T-helper 2 cell (primary cell): ENCODE data around the gene GRK5.
A peak's percentile ranks its signal among the peaks of the same experiment; 100 is the strongest.
"Not testable (repeated sequence)": the region's sequence is repeated elsewhere in the genome, so short reads cannot be mapped to it uniquely, and the experiment has no call there.

Source experiments
- DNase-seq, 5 experiments: peaks; one replicate each; pipeline versions ENCODE4 v3.0.0 to v3.0.0-alpha.2; 2012 to 2022

Gene GRK5

DNA sequence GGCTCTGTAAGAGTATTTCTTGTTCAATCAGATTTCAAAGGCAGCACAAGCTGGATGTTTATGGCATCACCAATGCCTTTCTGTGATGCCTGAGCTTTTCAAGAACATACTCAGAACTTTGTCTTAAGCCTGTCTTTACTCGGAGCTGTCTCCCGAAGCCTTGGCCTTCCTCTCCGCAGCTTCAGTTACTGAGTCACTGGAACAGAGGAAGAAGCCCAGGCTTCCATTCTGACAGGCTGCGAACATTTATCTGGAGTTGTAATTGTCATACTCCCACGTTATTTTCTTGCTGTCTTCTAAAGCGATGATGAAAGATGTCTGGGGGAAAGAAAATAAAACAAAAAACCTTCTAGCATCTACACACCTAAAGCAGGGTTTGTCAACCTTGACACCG is 43.9 kb downstream of the GRK5 start:
- no peak for DNase-seq

DNA sequence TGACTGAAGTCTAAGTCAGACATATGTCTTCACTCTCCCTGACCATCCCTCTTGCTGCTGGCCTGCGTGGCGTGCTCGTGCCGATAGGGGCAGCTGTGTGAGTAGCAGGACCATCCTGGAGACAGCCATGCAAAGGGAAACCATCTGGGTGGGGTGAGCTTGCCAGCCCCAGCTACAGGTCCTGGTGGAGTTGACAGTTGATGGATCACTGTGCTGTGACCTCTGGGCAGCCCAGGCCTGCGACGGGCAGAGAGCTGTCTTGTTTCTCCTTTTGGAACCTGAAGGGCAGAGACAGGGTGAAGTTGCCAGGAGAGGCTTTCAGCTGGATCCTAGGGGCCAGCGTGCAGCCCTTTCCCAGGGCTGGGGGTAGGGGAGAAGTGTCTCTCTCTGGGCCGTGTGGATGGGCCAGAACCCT is 44.7 kb downstream of the GRK5 start:
- no peak for DNase-seq

DNA sequence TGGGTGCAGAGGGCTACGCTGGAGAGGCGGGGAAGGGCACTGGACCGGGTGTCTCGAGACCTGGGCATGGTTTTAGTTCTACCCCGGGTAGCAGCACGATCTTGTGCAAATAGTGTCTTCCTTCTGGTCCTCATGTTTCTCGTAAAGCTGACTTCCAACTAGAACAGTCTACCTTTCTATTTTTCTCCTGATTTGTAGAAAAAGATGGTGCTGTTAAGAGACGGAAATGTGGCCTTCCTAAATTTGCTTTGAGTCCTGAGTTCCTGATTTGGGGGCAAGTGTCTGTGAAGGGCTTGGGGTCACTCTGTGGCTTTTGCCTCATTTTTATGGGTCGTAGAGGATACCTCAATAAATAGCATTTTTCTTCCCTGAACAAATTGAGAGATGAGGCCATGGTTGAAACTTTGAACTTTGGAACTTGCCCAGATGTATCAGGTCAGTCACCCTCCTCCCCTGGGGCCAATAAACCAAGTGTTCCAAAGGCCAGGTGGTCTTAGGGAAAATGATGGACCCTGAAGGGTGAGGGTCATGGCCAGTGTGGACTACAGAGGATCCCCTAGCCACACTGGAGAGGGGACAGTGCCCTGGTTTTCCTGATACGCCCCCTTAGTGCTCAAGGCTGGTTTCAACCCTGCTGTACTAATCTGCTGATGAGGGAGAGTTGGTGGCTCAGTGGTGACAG is 45.2 kb downstream of the GRK5 start:
- DNase-seq = no peak

DNA sequence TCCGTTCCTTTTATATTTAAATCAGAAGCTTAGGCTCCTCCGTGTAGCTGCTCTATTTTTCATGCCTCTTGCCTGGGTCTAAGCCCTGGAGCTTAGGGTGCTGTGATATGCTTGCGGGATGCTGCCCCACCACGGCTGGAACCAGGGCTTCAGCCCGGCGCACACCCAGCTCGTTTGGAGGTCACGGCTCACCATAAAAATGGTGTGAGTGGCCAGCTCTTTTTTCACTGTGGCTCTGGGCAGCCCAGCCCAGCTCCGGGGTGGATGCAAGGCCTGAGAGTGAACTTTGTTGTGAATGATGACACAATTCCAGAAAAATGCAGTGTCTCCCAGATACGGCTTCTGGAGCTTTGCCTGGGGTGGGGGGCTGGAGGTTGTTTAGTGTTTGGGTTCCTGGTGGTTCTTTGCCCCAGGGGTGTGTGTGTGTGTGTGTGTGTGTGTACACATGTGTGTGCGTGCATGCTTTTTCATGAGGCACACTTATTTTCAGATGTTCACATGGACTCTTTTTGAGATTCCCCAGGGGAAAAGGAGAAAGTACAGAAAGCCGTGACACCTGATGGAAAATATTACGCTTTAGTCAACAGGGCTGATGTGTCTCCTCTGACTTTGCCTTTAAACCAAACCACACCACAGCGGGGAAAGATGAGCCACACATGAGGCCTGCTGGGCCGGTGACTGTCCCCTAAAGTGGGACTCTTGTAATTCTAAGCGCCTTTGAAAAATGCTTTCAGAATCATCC is 46.2 kb downstream of the GRK5 start:
- DNase-seq = no peak

DNA sequence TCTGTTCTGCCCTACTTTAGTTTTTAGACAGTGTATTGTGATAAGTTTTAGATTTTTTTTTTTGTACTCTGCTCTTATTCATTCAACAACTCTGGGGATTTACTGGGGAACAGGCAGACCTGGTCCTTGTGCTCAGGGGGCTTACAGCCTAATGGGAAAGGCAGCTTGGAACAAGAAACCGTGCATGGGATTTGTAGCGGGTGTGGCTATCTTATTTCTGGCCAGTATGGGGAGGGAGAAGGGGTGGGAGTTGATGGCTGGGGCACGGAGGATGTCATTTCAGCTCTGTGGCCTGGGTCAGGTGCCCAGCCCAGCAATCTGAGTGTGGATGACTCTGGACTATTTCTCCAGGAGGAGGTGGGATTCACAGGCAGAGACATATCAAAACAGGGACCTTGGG is 47.0 kb downstream of the GRK5 start:
- DNase-seq = no peak

DNA sequence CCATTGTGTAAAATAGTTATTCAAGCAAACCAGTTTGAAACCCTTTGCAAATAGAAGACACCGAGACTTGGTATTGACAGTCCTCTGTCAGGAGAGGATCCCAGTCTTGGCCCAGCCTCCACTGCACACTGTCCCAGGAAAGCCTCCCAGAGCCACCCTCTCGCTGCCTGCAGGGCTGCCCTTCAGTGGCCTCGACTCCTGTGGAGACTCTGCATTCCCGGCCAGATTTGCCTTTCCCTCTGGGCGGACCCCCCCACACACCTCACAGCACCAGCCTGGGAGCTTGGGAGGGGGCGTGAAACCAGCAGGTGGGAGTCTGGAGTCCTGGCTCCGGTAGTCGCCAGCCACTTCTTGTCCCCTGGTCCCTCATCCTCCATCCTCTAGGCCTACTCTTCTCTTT is 48.7 kb downstream of the GRK5 start:
- DNase-seq = no peak

DNA sequence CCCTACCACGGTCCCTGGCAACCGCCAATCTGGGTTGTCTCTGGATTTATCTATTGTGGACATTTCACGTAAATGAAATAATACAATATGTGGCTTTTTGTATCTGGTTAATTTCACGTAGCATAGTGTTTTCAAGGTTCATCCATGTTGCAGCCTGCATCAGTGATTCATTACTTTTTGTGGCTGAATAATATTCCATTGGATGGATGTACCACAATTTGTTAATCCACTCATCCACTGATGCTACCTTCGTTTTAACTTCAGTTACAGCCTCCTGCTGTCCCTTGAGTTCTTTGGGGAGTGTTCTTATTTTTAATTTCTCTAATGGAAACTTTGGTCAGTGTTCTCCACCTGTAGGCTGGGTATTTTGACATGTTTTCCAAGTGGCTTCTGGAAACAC is 49.5 kb downstream of the GRK5 start:
- DNase-seq = no peak

DNA sequence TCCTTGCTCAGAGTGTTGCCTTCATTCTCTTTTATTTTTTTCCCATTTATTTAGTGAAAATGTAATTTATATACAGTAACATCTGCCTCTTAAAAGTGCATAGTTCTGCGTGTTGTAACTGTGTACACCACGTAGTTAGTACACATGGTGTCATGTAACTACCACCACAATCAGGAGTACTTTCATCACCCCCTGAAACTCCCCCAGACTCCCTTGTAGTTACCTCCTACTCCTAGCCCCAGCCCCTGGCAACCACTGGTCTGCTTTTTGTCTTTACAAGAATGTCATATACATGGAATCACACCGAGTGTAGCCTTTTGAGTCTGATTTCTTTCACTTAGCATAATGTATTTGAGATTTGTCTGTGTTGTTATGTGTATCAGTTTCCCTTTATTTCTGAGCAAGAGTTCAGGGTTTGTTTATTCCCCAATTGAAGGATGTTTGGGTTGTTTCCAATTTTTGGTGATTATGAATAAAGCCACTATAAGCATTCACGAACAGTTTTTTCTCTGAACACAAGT is 50.6 kb downstream of the GRK5 start:
- DNase-seq = no peak

DNA sequence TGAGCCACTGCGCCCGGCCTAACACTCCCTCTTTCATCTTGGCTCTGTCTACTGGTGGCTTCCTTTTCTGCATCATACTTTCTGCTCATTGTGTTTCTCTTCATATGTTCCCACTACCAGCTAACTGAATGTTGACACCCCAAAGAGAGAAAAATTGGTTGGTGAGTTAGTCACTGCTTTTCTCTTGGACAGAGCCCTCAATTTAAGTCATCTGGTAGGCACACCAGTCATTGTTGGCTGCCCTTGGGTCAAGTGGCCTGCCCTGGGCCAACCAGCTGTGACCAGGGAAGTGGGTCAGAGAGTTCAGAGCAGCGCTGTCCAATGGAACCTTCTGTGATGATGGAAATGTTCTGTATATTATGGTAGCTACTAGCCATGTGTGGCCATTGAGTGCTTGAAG is 52.0 kb downstream of the GRK5 start:
- DNase-seq = no peak

DNA sequence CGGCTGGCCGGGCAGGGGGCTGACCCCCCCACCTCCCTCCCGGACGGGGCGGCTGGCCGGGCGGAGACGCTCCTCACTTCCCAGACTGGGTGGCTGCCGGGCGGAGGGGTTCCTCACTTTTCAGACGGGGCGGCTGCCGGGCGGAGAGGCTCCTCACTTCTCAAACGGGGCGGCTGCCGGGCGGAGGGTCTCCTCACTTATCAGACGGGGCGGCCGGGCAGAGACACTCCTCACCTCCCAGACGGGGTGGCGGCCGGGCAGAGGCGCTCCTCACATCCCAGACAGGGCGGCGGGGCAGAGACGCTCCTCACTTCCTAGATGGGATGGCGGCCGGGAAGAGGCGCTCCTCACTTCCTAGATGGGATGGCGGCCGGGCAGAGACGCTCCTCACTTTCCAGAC is 53.6 kb downstream of the GRK5 start:
- DNase-seq = not testable (repeated sequence)

DNA sequence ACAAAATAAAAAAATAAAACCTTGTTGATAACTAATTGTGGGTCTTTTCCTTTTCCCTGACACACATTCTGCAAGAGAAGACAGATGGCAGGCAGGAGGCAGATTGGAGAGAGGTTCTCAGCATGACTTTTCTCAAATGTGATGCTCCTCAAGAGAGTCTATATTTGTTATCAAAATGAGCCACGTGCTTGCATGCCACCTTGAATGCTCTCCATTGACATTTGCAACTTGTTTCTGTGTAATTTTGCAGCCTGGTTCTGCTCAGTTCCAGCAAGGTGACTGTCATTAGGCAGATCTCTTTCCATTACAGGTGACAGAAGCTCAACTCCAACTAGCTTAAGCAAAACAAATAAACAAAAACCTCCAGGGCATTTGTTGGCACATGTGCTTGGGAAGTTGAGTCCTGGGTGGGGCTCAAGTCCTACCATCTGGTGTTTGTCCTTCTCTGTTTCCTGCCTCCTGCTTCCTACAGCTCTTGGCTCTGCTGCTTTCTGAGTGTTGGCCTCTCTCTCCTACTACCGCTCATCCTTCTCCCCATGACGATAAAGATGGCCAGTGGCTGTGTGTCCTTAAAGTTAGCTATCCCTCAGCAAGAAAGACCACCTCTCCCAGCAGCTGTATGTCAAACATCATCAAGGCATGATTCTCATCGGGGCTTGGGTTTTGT is 56.7 kb downstream of the GRK5 start:
- DNase-seq = no peak

DNA sequence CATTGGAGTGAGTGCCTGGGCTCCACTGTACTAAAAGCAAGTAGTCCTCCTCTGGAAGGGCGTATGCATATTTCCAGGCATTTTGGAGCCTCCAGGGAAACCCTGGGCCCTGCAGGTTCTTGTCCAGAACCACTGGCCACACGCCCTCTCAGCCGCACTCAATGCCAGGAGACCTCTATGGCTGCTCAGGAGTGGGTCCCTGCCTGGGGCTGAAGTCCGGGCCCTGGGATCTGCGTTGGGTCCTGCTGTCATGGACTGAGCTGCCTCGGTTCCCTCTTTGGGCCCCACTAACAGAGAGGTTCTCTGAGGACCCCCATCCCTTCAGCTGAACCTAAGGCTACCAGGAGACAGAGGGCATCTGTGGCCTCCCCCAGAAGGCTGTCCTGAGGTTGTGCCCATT is 58.3 kb downstream of the GRK5 start:
- DNase-seq = no peak

DNA sequence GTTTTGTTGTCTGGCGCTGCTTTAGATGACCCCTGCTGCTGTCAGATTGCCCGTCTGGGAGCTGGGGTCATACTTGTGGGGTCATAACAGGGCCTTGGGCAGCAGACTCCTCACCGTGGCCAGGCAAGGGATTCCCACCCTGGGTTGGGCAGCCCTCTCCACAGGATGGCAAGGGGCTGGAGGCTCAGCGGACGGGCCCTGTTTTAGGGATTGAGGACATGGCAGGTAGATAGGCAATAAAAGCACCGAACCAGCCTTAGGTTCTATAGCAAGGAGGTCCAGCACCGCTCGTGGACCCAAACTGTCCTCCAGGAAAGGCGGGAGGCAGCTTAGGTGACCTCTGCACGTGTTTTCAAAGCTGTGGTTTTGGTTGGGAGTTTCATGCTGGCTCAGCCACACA is 60.0 kb downstream of the GRK5 start:
- no peak for DNase-seq

DNA sequence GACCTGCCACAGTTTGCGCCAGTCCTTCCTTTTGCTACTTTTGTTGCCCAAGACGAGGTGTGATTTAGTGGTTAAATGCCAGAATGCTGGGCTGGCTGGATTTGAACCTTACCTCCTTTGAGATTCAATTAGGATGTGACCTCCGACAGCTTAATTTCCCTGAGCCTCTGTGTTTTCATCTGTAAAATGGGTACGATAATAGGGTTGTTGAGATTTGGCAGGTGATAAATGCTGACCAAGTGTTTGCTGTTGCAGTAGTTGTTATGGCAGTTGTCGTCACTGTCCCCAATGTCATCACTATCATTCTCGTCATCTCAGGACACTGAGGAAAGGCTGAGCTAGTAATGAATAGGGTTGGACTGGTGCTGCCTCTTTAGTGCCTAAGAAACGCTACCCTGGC is 61.1 kb downstream of the GRK5 start:
- DNase-seq = no peak

DNA sequence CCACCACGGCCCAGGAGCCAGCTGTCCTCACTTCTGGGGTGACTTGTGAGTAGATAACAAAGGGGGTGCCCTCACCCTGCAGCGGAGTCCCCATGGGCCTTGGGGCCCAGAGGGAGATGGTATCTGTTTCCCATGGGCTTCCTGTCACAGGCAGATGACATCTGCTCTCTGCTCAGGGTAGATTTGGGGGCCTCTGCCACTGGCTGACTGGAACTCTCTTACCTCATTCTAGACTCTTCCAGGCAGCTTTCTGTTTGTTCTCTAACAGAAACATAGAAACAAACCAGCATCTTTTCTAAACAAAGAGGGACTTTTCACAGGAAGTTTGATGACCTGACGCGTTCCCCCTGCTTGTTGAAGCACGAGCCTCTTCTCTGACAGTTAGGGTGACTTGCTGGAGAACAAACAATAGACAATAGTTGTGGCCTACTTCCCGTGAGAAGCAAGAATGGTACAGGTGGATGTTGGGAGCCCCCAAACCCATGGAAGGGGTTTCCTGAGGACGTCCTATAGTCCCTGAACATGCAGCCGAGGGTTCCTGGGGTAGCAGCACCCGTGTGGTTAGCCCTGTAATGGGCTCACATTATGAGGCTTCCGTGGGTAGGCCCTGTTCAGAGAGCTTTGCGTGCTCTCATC is 61.6 kb downstream of the GRK5 start:
- DNase-seq = peak; percentile 45 to 93 (median 79)

DNA sequence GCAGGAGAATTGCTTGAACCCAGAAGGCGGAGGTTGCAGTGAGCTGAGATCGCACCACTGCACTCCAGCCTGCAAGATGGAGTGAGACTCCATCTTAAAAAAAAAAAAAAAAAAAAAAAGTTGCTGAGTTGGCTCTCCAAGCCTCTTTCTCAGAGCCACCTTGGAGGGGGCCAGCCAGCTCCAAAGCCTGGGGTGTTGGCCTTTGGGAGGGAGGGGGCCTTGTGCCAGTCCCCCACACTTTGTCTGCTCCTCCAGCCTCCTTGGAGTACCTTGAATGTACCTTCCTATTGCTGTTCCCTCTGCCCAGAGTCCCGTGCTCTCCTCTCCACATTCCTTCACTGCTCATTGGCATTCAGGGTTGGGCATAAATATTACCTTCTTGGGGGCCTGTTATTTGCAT is 62.4 kb downstream of the GRK5 start:
- DNase-seq = no peak

DNA sequence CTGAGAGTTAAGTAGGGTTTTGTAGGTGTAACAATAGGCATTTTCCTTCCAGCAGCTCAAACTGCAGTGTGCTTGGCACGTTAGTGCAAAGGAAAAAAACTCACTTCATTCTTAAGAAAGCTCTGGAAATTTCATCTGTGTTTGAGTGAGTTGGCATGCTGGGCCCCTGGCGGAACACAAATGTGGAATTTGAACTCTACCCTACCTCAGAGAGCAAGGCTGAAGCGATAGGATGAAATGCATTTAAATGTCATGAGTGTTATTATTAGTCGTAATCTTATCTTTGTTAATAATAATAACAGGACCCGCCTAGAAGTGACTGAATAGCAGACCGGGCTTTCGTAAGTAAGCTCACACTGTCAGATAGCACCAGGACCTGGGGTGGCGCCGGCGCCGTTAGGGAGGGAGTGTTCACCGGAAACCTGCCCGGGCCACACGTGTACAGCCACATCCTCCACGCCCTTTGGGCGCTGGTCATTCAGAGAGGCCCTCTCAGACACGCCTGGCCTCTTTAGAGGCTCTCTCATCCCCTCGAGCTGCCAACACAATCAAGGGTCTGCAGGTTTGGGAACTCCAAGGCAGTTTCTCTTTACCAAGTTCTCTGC is 63.5 kb downstream of the GRK5 start:
- peak in 4 of 5 experiments; percentile 24 to 74 (median 36) for DNase-seq

DNA sequence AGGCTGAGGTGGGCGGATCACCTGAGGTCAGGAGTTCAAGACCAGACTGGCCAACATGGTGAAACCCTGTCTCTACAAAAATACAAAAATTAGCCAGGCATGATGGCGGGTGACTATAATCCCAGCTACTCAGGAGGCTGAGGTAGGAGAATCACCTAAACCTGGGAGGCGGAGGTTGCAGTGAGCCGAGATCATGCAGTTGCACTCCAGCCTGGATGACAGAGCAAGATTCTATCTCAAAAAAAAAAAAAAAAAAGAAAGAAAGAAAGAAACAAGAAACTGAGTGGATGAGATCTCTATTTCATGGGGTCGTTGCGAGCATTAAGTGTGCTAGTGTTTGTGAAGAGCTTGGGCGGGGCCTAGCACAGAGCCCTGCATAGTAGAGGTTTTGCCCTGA is 65.0 kb downstream of the GRK5 start:
- DNase-seq = not testable (repeated sequence)

DNA sequence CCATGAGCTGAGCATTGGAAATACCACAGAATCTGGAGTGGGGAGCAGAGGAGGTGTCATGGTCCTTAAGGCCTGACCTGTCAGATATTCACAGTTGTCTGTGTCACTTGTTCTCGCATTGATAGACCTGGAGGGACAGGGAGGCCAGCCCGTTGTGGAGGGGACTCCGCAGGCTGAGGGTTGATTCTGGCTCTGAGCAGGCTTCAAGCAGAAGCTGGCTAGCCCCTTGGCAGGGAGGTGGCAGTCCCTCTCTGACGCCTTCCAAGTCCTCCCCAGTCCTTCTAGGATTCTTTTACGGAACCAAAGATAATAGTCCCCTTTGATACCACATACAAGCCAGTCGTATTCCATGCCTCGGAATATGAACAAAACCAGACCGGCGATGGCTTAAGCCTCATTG is 65.4 kb downstream of the GRK5 start:
- DNase-seq = no peak

DNA sequence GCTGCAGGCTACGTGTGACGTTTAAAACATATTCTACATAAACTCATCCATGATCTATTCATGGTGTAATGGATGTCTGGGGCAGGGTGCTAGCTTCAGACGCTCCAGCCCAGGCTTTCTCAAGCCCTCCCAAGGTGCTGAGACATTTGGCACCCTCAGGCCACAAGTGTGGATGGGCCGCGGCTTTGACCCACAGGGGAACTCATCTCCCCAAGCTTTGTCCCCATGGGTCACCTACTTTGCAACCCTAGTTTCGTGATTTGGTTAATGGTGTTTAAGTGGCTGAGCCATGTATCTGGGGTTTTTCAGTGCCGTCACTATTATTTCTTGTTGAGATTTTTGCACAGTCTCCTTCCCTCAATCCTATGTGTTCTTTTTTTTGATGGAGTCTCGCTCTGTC is 66.0 kb downstream of the GRK5 start:
- DNase-seq = no peak

DNA sequence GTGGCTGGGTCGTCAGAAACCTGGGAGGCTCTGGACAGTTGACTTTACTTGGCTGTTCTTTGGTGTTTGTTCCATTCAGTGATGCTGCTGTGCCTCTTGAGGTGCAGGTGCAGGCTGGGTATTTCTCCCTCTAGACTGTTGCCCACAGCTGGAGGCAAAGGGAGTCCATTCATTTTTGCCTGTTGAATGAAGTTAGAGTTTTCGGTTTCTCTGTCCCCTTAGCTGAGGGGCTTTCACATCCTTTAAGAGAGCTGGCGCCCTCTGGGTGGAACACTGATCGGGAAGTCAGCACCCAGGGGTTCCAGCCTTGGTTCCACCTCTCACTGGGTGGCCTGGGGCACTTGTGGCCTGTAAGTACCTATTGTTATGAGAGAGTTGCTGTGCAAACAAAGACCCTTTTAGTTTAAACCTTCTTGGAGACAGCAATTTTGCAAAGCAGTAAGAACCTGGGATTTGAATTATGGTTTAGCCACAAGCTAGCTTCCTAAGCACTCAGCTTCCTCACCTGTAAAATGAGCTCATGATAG is 67.2 kb downstream of the GRK5 start:
- DNase-seq = no peak

DNA sequence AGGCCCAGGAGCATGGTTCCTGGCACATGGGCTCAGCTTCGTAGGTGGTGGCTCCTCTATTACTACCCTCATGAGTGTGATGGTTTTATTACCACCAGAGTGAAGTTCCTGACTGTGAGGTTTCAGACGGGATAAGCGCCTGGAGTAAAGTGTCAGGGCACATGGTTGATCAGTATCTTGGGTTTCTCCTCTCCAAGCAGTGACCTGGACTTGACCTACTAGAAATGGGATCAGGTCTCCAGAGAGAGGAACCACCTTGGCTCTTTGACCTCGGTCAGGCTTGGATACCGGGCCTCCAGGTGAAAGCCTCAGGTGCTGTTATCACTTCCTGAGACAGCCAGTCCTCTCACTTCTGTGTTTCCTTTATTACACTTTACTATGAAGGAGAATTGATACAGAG is 67.7 kb downstream of the GRK5 start:
- DNase-seq = no peak

DNA sequence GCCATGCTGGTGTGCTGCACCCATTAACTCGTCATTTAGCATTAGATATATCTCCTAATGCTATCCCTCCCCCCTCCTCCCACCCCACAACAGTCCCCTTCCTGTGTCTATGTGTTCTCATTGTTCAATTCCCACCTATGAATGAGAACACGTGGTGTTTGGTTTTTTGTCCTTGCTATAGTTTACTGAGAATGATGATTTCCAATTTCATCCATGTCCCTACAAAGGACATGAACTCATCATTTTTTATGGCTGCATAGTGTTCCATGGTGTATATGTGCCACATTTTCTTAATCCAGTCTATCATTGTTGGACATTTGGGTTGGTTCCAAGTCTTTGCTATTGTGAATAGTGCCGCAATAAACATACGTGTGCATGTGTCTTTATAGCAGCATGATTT is 68.8 kb downstream of the GRK5 start:
- not testable (repeated sequence) for DNase-seq
